Type B pancreatic cell (in vitro differentiated cells): Measurements from ENCODE around the gene PIGC. TPM values are rescaled to one million over a fixed set of nuclear protein-coding genes. Genes with fewer than 3 reads are reported as not detected.

Experiments used
- DNase-seq: peaks from one replicate; pipeline ENCODE4 v3.0.0; 2021; ENCODE audit warnings: mixed read lengths; ENCODE audit not compliant: unreplicated experiment; ENCODE audit errors: extremely low spot score
- H3K27ac Mint-ChIP-seq: 2 replicates; pipeline ENCODE4 v1.8.0; 2021; ENCODE audit warnings: mild to moderate bottlenecking, mixed read lengths
- H3K27me3 Mint-ChIP-seq: 2 replicates; pipeline ENCODE4 v1.8.0; 2021; ENCODE audit warnings: mixed read lengths
- H3K36me3 Mint-ChIP-seq: 2 replicates; pipeline ENCODE4 v1.8.0; 2021; ENCODE audit warnings: mixed read lengths
- H3K4me1 Mint-ChIP-seq: one replicate; pipeline ENCODE4 v1.8.0; 2021; ENCODE audit warnings: mixed read lengths; ENCODE audit not compliant: unreplicated experiment
- H3K4me3 Mint-ChIP-seq: 2 replicates; pipeline ENCODE4 v1.8.0; 2021; ENCODE audit warnings: mild to moderate bottlenecking, mixed read lengths
- H3K9me3 Mint-ChIP-seq: 2 replicates; pipeline ENCODE4 v1.8.0; 2021; ENCODE audit warnings: mixed read lengths
- CTCF ChIP-seq: fragments of 200-600 bp; sonication (generic); conservative IDR thresholded peaks from 2 replicates; pipeline ENCODE4 v1.5.0; 2021; ENCODE audit warnings: antibody characterized with exemption, mild to moderate bottlenecking
- total RNA-seq: library from RNA; stranded (reverse); gene quantifications from 2 replicates; pipeline ENCODE4 v1.2.1, GENCODE V29; 2021; ENCODE audit warnings: low replicate concordance

PIGC gene
- total RNA-seq, 1 donor from 2014 or later = 37.3 TPM

GRCh38 chr1:172397221-172397620, 46.6 kb downstream of the PIGC start:
- Mint-ChIP-seq H3K4me1 (peaks cover 60% of the 10 kb centered on the region), H3K27ac (no peak overlapping the region), H3K9me3 (peaks cover 4% of the 10 kb centered on the region), H3K36me3 (no peaks in the 10 kb centered on the region), H3K27me3 (no peaks in the 10 kb centered on the region), H3K4me3 (no peak overlapping the region)
- DNase-seq = no peak
- TF ChIP-seq CTCF = no peak

GRCh38 chr1:172395576-172395975, 48.3 kb downstream of the PIGC start:
- DNase-seq = no peak
- H3K27ac Mint-ChIP-seq = no peak overlapping the region
- H3K4me1 Mint-ChIP-seq = peaks cover 66% of the 10 kb centered on the region
- H3K27me3 Mint-ChIP-seq = no peaks in the 10 kb centered on the region
- no peaks in the 10 kb centered on the region for H3K36me3 Mint-ChIP-seq
- no peak for TF ChIP-seq CTCF
- H3K4me3 Mint-ChIP-seq = no peak overlapping the region
- H3K9me3 Mint-ChIP-seq = peaks cover 4% of the 10 kb centered on the region

GRCh38 chr1:172394811-172395210, 49.1 kb downstream of the PIGC start:
- TF ChIP-seq CTCF = no peak
- Mint-ChIP-seq H3K4me1 (peaks cover 65% of the 10 kb centered on the region), H3K27me3 (no peaks in the 10 kb centered on the region), H3K4me3 (no peak overlapping the region), H3K36me3 (no peaks in the 10 kb centered on the region), H3K27ac (peak overlapping the region; percentile 86), H3K9me3 (peaks cover 4% of the 10 kb centered on the region)
- DNase-seq = no peak

- H3K4me3 Mint-ChIP-seq = peak overlapping the region; percentile 19
- H3K4me1 Mint-ChIP-seq = peaks cover 63% of the 10 kb centered on the region
- peaks cover 4% of the 10 kb centered on the region for H3K9me3 Mint-ChIP-seq
- H3K27me3 Mint-ChIP-seq = no peaks in the 10 kb centered on the region
- no peaks in the 10 kb centered on the region for H3K36me3 Mint-ChIP-seq
- no peak for TF ChIP-seq CTCF
- H3K27ac Mint-ChIP-seq = peak overlapping the region; percentile 86
- no peak for DNase-seq
Observed at GRCh38 chr1:172394141-172394751, 49.6 kb downstream of the PIGC start.

GRCh38 chr1:172393354-172393753, 50.5 kb downstream of the PIGC start:
- Mint-ChIP-seq H3K4me1 (peaks cover 54% of the 10 kb centered on the region), H3K27me3 (no peaks in the 10 kb centered on the region), H3K9me3 (peaks cover 4% of the 10 kb centered on the region), H3K4me3 (peak overlapping the region; percentile 74), H3K27ac (peak overlapping the region; percentile 86), H3K36me3 (no peaks in the 10 kb centered on the region)
- DNase-seq = no peak
- no peak for TF ChIP-seq CTCF
